PC-9 (cell line): ENCODE results near the gene SEBOX. TPM values are rescaled to one million over a fixed set of nuclear protein-coding genes. Genes with fewer than 3 reads are reported as not detected.

Source experiments
- BruUV-seq: library from RNA; stranded (reverse); fragments of 400-500 nt; replicated peaks from 2 replicates; lab custom pipeline; 2021; lab: Mats Ljungman, UMichigan
- CTCF ChIA-PET: fragments of 300-600 bp; sonication (Branson Sonifier 250); formaldehyde crosslinking; loops from one replicate; lab custom pipeline; 2022; ENCODE audit warnings: antibody characterized with exemption; lab: Charles Lee
- POLR2A ChIA-PET: fragments of 300-600 bp; sonication (Branson Sonifier 250); formaldehyde crosslinking; loops from one replicate; lab custom pipeline; 2022; ENCODE audit warnings: antibody characterized with exemption; ENCODE audit not compliant: unreplicated experiment; lab: Charles Lee
- DNase-seq, 2 experiments: peaks; one replicate each; pipeline versions ENCODE4 v3.0.0 to v3.0.0-alpha.2; 2015 to 2022; ENCODE audit warnings: mixed read lengths in 1 of 2
- H2AFZ ChIP-seq: fragments of 200-600 bp; sonication (generic); 2 replicates; pipeline ENCODE4 v1.8.1; 2017; ENCODE audit warnings: antibody characterized with exemption
- H3F3A ChIP-seq: fragments of 200-600 bp; sonication (generic); 2 replicates; pipeline ENCODE4 v1.8.1; 2017; ENCODE audit warnings: antibody characterized with exemption, mild to moderate bottlenecking, low read depth; ENCODE audit not compliant: insufficient read depth
- H3K27ac ChIP-seq: fragments of 200-600 bp; sonication (generic); 2 replicates; pipeline ENCODE4 v1.6.1; 2016; ENCODE audit warnings: mixed run types
- H3K27me3 ChIP-seq: fragments of 200-600 bp; sonication (generic); 2 replicates; pipeline ENCODE4 v1.6.1; 2016; ENCODE audit warnings: low read depth, mixed run types; ENCODE audit not compliant: insufficient read depth
- H3K36me3 ChIP-seq: fragments of 200-600 bp; sonication (generic); 2 replicates; pipeline ENCODE4 v1.6.1; 2016; ENCODE audit warnings: low read depth, mixed run types
- H3K4me1 ChIP-seq: fragments of 200-600 bp; sonication (generic); replicated peaks from 2 replicates; pipeline ENCODE4 v1.6.1; 2016; ENCODE audit warnings: mixed run types; ENCODE audit not compliant: insufficient read depth
- H3K4me2 ChIP-seq: fragments of 200-600 bp; sonication (generic); 2 replicates; pipeline ENCODE4 v1.6.1; 2017; ENCODE audit warnings: mixed run types
- H3K4me3 ChIP-seq: fragments of 200-600 bp; sonication (generic); 2 replicates; pipeline ENCODE4 v1.6.1; 2016; ENCODE audit warnings: mixed run types
- H3K79me2 ChIP-seq: fragments of 200-600 bp; sonication (generic); 2 replicates; pipeline ENCODE4 v1.6.1; 2017; ENCODE audit warnings: low read depth, mixed run types
- H3K9me2 ChIP-seq: fragments of 200-600 bp; sonication (generic); 2 replicates; pipeline ENCODE4 v1.8.1; 2017; ENCODE audit warnings: mild to moderate bottlenecking; ENCODE audit not compliant: insufficient read depth
- H3K9me3 ChIP-seq: fragments of 200-600 bp; sonication (generic); 2 replicates; pipeline ENCODE4 v1.8.1; 2016; ENCODE audit warnings: low read depth; ENCODE audit not compliant: insufficient read depth
- H4K20me1 ChIP-seq: fragments of 200-600 bp; sonication (generic); 2 replicates; pipeline ENCODE4 v1.8.1; 2017; ENCODE audit not compliant: insufficient read depth
- EZH2 ChIP-seq: fragments of 200-600 bp; sonication (generic); IDR thresholded peaks from 2 replicates; pipeline ENCODE4 v1.8.0; 2017; ENCODE audit warnings: antibody characterized with exemption, low read depth
- intact Hi-C: fragments of 100-400 bp; cut with micrococcal nuclease; formaldehyde crosslinking; loops from one replicate; pipeline ENCODE4 v1.10.0; 2022; ENCODE audit not compliant: unreplicated experiment
- total RNA-seq: library from RNA; stranded (reverse); gene quantifications from 2 replicates; pipeline ENCODE4 v1.2.3, GENCODE V29; 2021
- TF ChIP-seq, protein P1 (sequence below): fragments of 200-600 bp; sonication (generic); conservative IDR thresholded peaks from 2 replicates; pipeline ENCODE4 v1.6.1; 2017; ENCODE audit warnings: mixed run types, antibody characterized with exemption, mild to moderate bottlenecking, moderate library complexity

The SEBOX gene
- total RNA-seq, 1 experiment from 2014 or later: not detected

- Histone ChIP-seq H3K4me3 (no peak overlapping the region), H3K79me2 (peaks cover 30% of the 10 kb centered on the region), H3K9me2 (no peaks in the 10 kb centered on the region), H3K4me1 (peaks cover 56% of the 10 kb centered on the region), H2AFZ (no peak overlapping the region), H3K36me3 (peaks cover 8% of the 10 kb centered on the region; the same call in 1 of the 2 replicates), H3K9me3 (no peaks in the 10 kb centered on the region), H3K27me3 (no peaks in the 10 kb centered on the region), H4K20me1 (no peaks in the 10 kb centered on the region), H3F3A (peaks cover 8% of the 10 kb centered on the region; the same call in 1 of the 2 replicates), H3K4me2 (no peak overlapping the region), H3K27ac (no peak overlapping the region)
- POLR2A ChIA-PET: no interaction called here
- DNase-seq: no peak
- no TSS peak for BruUV-seq
- intact Hi-C loops: no loop called here
- TF ChIP-seq, protein P1, sequence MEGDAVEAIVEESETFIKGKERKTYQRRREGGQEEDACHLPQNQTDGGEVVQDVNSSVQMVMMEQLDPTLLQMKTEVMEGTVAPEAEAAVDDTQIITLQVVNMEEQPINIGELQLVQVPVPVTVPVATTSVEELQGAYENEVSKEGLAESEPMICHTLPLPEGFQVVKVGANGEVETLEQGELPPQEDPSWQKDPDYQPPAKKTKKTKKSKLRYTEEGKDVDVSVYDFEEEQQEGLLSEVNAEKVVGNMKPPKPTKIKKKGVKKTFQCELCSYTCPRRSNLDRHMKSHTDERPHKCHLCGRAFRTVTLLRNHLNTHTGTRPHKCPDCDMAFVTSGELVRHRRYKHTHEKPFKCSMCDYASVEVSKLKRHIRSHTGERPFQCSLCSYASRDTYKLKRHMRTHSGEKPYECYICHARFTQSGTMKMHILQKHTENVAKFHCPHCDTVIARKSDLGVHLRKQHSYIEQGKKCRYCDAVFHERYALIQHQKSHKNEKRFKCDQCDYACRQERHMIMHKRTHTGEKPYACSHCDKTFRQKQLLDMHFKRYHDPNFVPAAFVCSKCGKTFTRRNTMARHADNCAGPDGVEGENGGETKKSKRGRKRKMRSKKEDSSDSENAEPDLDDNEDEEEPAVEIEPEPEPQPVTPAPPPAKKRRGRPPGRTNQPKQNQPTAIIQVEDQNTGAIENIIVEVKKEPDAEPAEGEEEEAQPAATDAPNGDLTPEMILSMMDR: no peak
- TF ChIP-seq EZH2: no peak
- CTCF ChIA-PET: no interaction called here
Observed at GRCh38 chr17:28328325-28328724, 36.7 kb downstream of the SEBOX start.

- no TSS peak for BruUV-seq
Observed at GRCh38 chr17:28327709-28328108, 37.3 kb downstream of the SEBOX start.

DNA sequence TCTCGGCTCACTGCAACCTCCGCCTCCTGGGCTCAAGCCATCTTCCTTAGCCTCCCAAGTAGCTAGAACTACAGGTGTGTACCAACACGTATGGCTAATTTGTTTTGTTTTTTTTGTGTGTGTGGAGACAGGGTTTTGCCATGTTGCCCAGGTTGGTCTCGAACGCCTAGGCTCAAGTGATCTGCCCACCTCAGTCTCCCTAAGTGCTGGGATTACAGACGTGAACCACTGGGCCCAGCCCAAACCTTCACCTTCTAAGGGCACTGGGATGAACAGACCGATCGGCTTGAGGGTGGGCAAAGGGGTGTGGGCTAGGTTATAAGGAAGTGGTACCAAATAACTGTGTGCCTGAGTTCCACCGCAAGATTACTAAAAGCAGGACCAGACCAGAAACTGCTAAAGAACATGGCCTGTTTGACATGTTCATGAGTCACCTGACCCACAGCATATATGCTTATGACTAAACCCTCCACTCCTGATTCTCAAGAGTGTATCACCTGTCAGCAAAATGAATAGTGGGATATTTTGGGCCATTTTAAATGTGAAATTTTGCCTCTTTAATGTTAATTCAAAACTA is 37.9 kb downstream of the SEBOX start:
- Histone ChIP-seq H3K27ac (no peak overlapping the region), H2AFZ (no peak overlapping the region), H3K9me2 (no peaks in the 10 kb centered on the region), H3K36me3 (peaks cover 8% of the 10 kb centered on the region; the same call in 1 of the 2 replicates), H3K27me3 (no peaks in the 10 kb centered on the region), H3K4me2 (no peak overlapping the region; the same call in 1 of the 2 replicates), H3K4me1 (peaks cover 67% of the 10 kb centered on the region), H4K20me1 (no peaks in the 10 kb centered on the region), H3F3A (peaks cover 8% of the 10 kb centered on the region; the same call in 1 of the 2 replicates), H3K4me3 (no peak overlapping the region), H3K9me3 (no peaks in the 10 kb centered on the region), H3K79me2 (peaks cover 36% of the 10 kb centered on the region)
- ChIA-PET CTCF (no interaction called here), POLR2A (interaction anchor here (1.4 kb wide), 1 partner anchor 8 kb away, joined by 5 read pairs; the partner anchor contains the start of genes IFT20 and TNFAIP1)
- no peak for DNase-seq
- TF ChIP-seq, protein P1: no peak
- intact Hi-C loops: loop anchor here (2.0 kb wide), 1 partner anchor 438 kb away; no protein-coding TSS in a partner anchor
- TSS peak; percentile 20 for BruUV-seq

More at GRCh38 chr17:28327709-28328108, 37.3 kb downstream of the SEBOX start:
- no peaks in the 10 kb centered on the region for H4K20me1 ChIP-seq
- TF ChIP-seq EZH2: no peak
- TF ChIP-seq, protein P1: no peak
- H2AFZ ChIP-seq: no peak overlapping the region
- ChIA-PET CTCF (no interaction called here), POLR2A (no interaction called here)
- no peaks in the 10 kb centered on the region for H3K27me3 ChIP-seq
- peaks cover 62% of the 10 kb centered on the region for H3K4me1 ChIP-seq
- no peak overlapping the region for H3K27ac ChIP-seq
- H3K79me2 ChIP-seq: peaks cover 30% of the 10 kb centered on the region
- H3K4me3 ChIP-seq: no peak overlapping the region
- no peaks in the 10 kb centered on the region for H3K9me2 ChIP-seq
- peaks cover 8% of the 10 kb centered on the region; the same call in 1 of the 2 replicates for H3F3A ChIP-seq
- no peak overlapping the region for H3K4me2 ChIP-seq
- intact Hi-C loops: loop anchor here (2.0 kb wide), 1 partner anchor 439 kb away; no protein-coding TSS in a partner anchor
- no peaks in the 10 kb centered on the region for H3K9me3 ChIP-seq
- peaks cover 8% of the 10 kb centered on the region; the same call in 1 of the 2 replicates for H3K36me3 ChIP-seq
- DNase-seq: no peak
